HG02840 (cell line): Measurements from ENCODE around the gene EFHD2.
"Not testable (repeated sequence)": the region's sequence is repeated elsewhere in the genome, so short reads cannot be mapped to it uniquely, and the experiment has no call there.

Experiments used
- ATAC-seq: cut with Tn5 transposase; IDR thresholded peaks from one replicate; pipeline ENCODE4 v1.9.1; 2021; ENCODE audit warnings: mild to moderate bottlenecking, moderate library complexity, moderate number of reproducible peaks; ENCODE audit not compliant: unreplicated experiment, low FRiP score

The EFHD2 gene

DNA sequence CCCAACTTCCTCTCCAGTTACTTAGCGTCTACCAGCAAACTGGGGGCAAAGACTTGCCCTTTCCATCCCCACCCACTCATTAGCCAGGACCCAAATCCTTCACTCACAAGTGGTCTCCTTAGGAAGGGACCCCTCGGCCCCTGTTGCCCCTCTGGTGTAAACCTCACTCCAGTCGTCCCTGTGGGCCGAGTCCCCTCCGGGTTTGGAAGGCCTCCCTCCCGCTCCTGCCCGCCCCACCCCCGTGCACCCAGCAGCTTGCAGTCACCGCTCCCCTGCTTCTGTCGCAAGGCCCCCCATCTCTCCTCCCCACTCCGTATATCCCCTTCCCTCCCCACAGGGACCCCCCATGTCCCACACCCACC, 1.2 kb downstream of the EFHD2 start:
- ATAC-seq = no peak

DNA sequence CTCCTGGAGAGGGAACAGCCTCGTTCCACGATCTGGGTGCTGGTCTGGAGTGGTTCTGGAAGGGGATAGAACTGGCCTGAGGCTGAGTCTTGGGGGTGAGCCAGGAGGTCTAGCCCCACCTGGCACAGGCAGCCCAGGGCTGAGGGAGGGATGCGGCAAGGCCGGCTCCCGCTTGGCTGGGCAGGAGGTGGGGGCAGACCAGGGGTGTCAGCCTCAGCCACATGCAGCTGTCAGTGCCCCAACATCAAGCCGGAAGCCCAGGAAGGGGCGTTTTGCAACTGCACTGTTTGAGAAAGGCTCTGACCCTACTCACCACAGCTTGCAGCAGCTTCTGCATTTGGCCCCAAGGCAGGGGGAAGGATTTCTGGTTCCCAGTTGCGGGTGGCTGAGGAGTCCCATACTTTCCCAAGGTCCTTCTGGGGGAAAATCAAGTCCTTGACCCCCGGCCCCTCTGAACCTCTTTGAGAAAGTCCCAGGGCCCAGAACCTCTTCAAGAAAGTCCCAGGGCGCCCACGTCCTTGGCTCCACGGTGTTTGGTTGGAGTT, 2.0 kb downstream of the EFHD2 start:
- ATAC-seq = no peak

DNA sequence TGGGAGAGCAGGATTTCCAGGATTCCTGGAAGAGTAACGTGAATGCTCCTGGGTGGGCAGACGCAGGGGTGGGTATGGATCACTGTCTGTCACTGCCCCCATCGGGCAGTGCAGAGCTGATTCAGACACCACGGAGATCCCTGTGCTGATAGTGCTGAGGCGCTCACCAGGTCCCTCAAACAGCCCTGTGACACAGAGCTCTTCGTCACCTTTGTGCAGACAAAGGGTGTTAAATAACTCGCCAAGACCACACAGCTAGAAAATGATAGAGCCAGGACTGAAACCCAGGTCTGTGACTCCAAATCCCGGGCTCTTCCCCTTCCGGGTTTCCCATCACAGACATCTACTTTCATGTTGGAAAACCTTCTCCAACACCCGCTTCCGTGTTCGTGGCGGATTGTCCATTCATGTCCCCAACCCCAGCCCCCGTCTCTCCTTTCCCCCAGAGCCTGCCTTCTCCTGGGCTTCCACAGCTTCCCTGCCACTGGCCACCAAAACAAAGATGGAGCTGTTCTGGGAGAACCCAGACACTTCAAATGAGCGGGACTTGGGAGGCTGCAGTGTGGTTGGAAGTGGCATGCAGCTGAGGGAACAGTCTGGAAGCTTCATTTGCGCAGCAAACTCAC, 2.6 kb downstream of the EFHD2 start:
- ATAC-seq = no peak

DNA sequence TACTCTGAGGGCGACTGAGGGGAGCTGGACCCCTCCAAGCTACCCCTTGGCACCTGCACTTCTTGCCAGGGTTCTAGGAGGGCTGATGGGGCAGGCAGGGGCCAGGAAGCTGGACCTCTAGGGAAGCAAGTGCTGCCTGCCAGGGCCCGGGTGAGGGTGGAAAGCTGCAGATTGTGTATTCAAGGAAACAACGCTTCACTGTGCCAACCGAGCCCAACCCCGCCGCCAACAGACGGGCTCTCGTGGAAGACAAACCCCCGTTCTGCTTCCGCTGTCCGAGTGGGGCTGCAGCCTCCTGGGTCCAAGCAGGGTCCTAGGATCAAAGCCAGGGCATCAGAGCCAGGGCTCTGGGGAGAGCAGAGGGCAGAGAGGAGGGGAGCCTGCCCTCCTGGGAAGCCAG, 3.2 kb downstream of the EFHD2 start:
- no peak for ATAC-seq

DNA sequence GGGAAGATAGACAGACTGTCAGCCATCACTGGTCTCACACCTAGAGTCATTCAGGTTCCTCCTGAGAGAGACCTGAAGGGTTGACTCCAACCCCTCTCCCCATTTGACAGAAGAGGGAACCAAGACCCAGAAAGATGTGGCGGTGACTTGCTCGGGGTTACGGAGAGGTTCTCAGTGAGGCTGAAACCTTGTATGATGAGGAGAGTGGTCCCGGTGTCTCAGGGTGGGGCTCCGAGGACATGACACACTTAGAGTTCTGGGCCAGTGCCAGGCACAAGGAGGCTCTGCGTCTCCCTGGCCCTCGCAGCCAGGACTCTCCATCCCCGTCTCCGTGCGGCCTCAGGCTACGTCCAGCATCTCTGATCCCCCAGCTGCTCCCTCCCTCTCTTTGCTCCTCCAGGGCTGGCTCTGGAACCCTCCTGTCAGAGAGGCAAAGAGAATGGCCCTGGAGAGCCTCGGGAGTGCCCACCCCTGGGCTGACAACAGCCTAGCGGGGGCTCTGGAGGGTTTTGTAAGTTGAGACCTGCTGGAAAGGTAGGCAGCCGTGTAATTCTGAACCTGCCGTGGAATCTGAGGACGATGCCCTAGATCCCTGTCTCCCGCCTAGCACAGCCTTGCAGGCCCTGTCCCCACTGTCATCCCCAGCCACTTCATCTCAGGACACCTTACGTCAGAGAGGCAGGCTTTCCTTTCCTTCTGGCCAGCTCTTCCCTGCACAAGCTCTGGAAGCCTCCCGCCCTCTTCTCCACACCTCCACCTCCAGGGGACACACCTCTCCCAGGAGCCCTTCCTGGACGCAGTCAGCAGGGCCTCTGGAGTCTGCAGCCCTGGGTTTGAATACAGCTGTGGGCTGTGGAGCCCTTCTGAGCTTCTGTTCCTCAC, 4.1 kb downstream of the EFHD2 start:
- ATAC-seq = no peak

DNA sequence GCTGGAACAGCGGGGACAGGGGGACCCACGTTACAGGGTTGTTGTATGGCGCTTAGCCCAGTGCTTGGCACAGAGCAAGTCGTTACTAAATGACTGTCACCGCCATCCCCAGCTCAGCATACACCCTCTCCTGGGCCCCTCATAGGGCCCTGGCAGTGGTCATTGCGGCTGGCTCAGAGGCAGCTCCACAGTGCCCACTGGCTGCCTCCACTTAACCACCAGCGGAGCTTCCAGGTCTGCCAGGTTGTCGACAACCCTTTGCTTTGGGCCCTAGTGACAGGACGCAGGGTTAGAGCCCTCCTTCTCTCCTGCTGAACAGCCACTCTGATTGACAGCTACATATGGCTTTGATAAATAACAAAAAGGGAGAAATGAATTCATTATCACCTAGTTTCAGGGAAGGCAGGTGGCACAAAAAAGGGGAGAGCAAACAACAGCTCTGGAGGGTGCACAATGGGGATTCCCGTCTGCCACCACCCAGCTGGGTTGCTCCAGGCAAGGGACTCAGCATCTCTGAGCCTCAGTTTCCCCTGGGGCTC, 4.8 kb downstream of the EFHD2 start:
- no peak for ATAC-seq

DNA sequence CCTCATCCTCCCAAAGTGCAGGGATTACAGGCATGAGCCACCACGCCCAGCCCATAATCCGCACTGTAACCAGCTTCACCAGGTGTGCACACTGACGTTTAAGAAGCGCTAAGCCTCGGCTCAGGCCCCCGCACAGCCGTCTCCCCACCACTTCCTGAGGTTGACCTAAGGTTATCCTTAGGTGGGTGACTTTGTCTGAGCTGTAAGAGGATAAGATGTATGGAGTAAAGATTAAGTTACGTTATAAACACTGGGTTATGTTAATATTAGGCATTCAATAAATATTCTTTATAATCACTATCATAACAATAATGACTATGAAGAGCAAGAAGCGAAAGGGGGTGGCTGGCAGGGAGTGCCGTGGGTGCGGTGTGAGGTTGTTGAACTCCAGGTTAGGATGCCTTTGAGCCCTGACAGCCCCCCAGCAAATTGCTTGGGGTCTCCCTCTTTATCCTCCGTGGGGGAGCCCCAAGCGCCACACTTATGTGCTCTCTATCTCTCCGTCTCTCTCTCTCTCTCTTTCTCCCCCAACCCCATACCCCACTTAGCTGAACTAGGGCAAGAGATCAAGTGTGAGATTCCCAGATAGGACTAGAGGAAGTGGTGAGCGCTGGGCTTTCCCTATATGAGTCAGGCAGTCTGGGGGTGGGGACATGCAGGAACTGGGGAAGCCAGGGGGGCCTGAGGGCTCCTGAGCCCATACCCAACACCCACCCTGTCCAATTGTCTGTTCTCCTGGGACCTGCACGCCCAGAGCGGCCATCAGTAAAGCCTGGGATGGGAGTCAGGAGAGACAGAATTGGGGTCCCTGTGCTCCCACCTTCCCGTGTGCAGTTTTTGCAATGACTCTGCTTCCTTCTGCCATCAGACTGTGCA, 7.6 kb downstream of the EFHD2 start:
- ATAC-seq = no peak

DNA sequence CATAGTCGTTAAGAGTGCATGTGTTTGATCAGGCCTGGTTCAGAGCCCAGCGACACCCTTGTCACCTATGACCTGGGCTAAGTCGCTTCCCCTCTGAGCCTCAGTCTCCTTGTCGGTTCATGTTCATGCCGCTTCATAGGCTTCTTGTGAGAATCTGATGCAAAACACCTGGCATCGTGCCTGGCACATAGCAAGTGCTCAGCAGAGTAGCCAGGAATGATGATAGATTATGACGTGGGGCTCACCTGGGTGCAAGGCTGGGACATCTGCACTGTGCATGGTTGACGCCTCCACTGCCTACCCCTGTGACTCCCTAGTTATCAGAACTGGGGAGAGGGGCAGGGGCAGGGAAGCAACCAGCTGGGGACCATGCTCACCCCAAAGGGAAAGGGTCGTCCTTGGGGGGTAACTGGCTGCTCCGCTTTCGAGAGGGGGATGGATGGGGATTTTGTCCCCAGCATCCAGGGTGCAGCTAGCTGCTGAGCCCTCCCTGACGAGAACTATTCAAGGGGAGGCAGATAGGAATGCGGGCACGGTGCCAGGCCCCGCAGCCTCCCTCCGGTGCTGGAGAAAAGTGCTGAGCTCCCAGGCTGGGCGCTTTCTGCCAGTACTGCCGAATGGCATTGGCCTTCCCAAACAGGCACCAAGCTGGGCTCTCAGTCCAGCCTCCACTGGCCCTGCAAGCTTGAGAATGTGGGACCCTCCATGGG, 9.3 kb downstream of the EFHD2 start:
- ATAC-seq = no peak

DNA sequence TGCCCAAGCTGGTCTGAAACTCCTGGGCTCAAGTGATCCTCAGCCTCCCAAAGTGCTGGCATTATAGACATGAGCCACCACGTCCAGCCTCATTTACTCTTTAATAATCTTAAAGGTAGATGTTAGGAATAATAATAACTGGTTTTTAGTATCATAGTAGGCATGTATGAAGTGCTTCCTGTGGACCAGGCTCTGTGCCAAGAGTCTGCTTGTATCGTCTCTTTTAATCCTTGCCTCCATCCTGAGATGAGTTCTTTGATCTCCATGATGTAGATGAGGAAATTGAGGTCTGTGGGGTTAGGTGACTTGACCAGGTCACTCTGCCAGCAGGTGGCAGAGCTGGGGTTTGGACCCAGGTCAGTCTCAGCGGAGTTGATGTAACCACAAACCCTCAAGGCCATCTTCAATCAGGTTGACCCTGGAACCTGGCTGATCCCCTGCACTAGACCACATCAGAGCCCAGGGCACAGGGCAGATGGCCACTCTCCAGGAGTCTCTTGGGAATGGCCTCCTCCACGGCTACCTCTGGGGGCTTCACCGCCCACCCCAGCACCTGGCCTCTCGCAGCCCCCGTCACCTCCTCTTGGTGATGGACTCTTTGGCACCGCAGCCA, 11.3 kb downstream of the EFHD2 start:
- ATAC-seq = no peak

DNA sequence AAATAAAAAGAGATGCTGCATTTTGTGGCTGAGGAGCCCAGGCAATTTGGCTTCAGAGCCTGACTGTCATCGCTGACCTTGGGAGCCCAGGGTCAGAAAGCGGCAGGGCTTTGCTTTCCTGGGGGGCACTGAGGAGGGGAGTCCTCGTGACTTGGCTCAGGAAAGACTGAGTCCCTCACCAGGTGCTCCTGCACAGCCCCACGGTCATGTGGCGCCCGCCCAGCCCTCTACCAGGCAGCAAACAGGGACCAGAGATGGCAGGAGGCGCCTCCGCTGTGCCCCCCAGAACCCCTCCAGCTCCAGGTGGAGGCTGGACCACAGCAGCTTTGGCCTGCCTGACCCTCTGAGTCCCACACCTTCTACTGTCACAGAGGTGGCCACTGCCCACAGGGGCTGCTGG, 13.2 kb downstream of the EFHD2 start:
- ATAC-seq = no peak

DNA sequence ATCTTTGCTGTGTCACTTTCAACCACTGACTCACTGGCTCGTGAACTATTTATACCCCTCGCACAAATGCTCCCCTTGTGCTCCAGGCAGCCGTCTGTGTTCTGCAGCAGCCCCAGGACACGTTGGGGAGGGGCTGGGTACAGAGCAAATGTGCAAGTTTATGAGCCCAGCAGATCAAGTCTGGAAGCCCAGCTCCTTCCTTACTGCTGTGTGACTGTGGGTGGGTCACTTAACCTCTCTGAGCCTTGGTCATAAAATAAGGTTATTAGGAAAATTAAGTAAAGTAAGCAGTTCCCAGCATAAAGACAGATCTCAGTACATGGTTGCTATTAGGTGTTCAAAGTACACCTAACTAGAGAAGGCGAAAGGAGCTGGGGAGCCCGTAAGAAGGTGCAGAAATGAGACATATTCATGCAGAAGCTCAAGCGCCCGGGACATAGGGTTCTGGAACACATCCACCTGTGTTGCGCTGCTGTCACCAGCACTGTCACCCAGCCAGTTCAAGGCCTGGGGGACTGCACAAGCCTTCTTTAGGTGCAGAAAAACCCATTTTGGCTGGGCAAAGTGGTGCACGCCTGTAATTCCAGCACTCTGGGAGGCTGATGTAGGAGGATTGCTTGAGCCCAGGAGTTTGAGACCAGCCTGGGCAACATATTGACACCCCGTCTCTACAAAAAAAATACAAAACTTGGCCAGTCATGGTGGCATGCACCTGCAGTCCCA, 13.8 kb downstream of the EFHD2 start:
- ATAC-seq = no peak

DNA sequence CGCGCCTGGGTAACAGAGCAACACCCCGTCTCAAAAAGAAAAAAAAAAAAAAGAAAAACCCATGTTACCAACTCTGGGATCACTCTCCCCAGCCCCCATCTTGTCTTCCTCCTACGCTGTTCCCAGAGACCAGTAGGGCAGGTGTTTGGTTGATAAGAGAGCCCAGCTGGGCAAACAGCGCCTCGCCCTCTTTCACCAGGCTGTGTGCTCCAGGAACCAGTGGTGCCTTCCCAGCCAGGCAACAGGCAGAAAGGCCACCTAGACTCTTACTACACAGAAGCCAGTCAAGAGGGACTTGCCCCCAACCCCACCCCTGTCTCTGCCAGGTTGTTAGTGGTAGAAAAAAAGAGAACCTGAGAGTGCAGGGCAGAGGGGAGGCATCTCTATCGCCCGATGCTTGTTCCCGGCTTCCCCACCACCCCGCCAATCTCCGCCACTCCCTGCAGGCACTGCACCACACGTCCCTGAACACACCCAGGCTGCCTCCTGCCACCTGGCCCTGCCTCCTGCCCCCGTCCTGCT, 14.5 kb downstream of the EFHD2 start:
- ATAC-seq = no peak

DNA sequence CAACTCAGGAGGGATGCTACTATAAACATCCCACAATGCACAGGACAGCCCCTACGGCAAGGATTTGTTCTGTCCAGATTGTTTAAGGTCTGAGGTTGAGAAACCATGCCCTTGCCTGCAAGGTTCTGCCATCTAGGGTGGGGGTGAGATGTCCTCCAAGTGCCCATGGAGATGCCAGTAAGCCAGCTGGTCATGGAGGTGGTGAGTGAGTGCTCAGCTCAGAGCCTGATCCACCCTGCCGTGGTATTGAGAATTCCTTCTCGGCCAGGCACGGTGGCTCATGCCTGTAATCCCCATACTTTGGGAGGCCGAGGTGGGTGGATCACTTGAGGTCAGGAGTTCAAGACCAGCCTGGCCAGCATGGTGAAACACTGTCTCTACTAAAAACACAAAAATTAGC, 15.3 kb downstream of the EFHD2 start:
- no peak for ATAC-seq

DNA sequence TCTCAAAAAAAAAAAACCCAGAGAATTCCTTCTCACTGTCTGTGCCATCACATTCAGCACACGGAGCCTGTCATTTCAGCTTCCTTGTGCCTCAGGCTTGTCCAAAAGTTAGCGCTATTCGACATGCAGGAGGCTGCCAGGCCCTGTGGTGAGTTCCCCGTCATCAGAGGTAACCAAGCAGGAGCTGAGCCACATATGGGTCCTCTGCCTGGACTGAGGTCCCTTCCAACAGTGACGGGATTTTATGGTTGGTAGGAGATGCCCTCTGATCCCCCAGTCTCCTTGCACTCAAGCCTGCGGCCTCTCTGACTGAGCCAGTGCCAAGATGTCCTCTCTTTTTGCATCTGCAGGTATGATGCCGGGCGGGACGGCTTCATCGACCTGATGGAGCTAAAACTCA, 15.8 kb downstream of the EFHD2 start:
- ATAC-seq = no peak

DNA sequence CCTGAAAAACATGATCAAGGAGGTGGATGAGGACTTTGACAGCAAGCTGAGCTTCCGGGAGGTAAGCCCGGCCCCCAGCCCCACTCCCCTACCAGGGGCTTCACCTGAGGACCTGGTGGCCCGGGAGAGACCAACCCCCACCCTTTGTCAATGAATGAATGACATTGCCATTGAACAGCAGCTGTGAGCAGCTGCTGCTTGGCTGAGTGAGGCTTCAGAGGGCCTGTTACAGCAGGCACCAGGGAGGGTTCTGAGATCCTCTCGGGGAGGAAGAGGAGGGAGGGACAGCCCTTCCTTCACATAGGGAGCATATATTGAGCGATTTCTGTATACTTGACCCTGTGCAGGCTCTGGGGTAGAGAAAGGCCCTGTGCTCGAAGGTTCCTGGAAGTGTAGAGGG, 16.3 kb downstream of the EFHD2 start:
- ATAC-seq = no peak

DNA sequence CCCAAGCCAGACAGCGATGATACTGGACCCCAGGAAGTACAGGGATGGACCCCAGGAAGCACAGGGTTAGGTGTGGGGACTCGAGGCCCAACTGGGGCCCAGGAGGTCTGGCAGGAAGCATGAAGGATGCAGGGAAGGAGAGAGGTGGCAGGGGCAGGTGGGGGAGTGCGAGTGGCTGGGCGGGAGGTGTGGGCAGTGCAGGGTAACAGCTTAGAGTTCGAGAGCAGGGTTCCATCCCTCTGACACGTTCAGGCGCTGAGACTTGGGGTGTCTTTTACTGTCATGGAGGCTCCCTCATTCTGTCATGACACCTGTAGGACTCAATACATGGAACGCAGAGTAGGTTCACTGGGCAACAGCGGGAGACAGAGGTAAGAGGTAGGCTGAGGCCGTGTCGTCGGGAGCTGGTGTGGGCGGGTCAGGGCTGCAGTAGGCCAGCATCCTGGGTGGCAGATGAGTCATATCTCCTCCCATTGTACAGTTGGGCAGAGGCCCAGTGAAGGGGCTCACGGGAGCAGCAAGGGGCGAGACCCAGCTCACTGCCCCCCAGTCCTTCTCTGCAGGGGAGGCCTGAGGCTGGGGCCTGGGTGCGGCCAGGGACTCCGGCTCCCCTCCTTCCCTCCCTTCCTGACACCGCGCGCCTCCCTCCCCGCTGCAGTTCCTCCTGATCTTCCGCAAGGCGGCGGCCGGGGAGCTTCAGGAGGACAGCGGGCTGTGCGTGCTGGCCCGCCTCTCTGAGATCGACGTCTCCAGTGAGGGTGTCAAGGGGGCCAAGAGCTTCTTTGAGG, 17.0 kb downstream of the EFHD2 start:
- ATAC-seq = no peak

DNA sequence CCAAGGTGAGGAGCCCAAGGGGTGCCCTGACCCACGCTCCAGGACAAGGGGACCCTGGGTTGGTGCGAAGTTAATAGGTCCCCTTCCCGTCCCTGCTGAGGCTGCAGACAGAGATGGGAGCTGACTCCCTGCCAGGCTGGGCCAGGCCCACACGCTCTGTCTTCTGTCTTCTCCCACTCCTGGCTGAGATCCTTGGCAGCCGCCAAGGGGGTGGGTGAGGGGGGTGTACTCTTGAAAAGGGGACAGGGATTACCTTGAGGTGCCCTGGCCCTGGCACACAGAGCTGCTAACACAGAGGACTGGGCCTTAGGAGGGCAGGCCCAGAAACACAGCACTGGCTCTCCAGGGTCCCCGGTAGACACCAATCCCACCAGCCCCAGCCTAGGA, 17.6 kb downstream of the EFHD2 start:
- no peak for ATAC-seq

DNA sequence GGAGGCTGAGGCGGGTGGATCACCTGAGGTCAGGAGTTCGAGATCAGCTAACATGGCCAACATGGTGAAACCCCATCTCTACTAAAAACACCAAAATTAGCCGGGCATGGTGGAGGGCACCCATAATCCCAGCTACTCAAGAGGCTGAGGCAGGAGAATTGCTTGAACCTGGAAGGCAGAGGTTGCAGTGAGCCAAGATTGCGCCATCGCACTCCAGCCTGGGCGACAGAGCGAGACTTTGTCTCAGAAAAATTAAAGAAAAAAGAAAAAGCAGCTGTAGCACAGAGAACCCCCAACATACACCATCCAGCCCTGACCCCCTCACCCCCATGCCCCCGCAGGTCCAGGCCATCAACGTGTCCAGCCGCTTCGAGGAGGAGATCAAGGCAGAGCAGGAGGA, 18.6 kb downstream of the EFHD2 start:
- not testable (repeated sequence) for ATAC-seq
